SK-N-SH treated with all-trans-retinoic acid at 6 μM for 48 hours (cell line): ENCODE data around the gene NEK7.

ENCODE experiments used
- ATAC-seq: fragments of 200-7000 bp; cut with Tn5 transposase; 3 replicates; pipeline ENCODE4 v1.9.1; 2020; ENCODE audit warnings: mild to moderate bottlenecking, moderate library complexity
- ARNTL ChIP-seq: fragments of 450-650 bp; formaldehyde crosslinking; IDR thresholded peaks from 2 replicates; pipeline ENCODE4 v1.5.0; 2020; ENCODE audit warnings: low read depth, mild to moderate bottlenecking, moderate library complexity, borderline replicate concordance
- BACH2 ChIP-seq: fragments of 250-450 bp; sonication (Bioruptor Pico); IDR thresholded peaks from 2 replicates; pipeline ENCODE4 v1.9.0; 2021; ENCODE audit warnings: mild to moderate bottlenecking, borderline replicate concordance
- CREB5 ChIP-seq: fragments of 250-450 bp; sonication (Bioruptor Pico); IDR thresholded peaks from 2 replicates; pipeline ENCODE4 v1.5.1; 2020; ENCODE audit warnings: low read depth, mild to moderate bottlenecking, moderate library complexity
- CSDC2 ChIP-seq: fragments of 250-450 bp; sonication (Bioruptor Pico); IDR thresholded peaks from 2 replicates; pipeline ENCODE4 v1.5.0; 2020; ENCODE audit warnings: mild to moderate bottlenecking, moderate library complexity
- CSRNP3 ChIP-seq: fragments of 250-450 bp; sonication (Bioruptor Pico); IDR thresholded peaks from 2 replicates; pipeline ENCODE4 v1.5.1; 2021; ENCODE audit warnings: mild to moderate bottlenecking, moderate library complexity
- ESRRG ChIP-seq: fragments of 250-450 bp; sonication (Bioruptor Pico); IDR thresholded peaks from 2 replicates; pipeline ENCODE4 v1.6.1; 2021; ENCODE audit warnings: mild to moderate bottlenecking
- GLIS3 ChIP-seq: fragments of 250-450 bp; sonication (Bioruptor Pico); IDR thresholded peaks from 2 replicates; pipeline ENCODE4 v1.5.0; 2020; ENCODE audit warnings: mild to moderate bottlenecking, moderate library complexity
- ISL1 ChIP-seq: fragments of 250-450 bp; sonication (Bioruptor Pico); IDR thresholded peaks from 2 replicates; pipeline ENCODE4 v2.1.2; 2022; ENCODE audit warnings: mild to moderate bottlenecking, moderate library complexity
- OSR1 ChIP-seq: fragments of 250-450 bp; sonication (Bioruptor Pico); IDR thresholded peaks from 2 replicates; pipeline ENCODE4 v1.8.0; 2022; ENCODE audit warnings: moderate library complexity, mild to moderate bottlenecking, inconsistent platforms
- PATZ1 ChIP-seq: fragments of 250-450 bp; sonication (Bioruptor Pico); IDR thresholded peaks from 2 replicates; pipeline ENCODE4 v1.8.0; 2020; ENCODE audit warnings: mild to moderate bottlenecking, moderate library complexity, borderline replicate concordance
- POU6F1 ChIP-seq: fragments of 250-450 bp; sonication (Bioruptor Pico); IDR thresholded peaks from 2 replicates; pipeline ENCODE4 v1.8.0; 2021; ENCODE audit warnings: low read depth, mild to moderate bottlenecking, moderate library complexity, borderline replicate concordance
- PPARA ChIP-seq: fragments of 250-450 bp; sonication (Bioruptor Pico); IDR thresholded peaks from 2 replicates; pipeline ENCODE4 v1.5.0; 2020; ENCODE audit warnings: mild to moderate bottlenecking, borderline replicate concordance
- RARB ChIP-seq: fragments of 250-450 bp; sonication (Bioruptor Pico); IDR thresholded peaks from 2 replicates; pipeline ENCODE4 v1.8.0; 2021; ENCODE audit warnings: mild to moderate bottlenecking, moderate library complexity
- SNAI2 ChIP-seq: fragments of 250-450 bp; sonication (Bioruptor Pico); IDR thresholded peaks from 2 replicates; pipeline ENCODE4 v1.5.0; 2020; ENCODE audit warnings: mild to moderate bottlenecking, moderate library complexity
- TCF4 ChIP-seq: fragments of 250-450 bp; sonication (Bioruptor Pico); IDR thresholded peaks from 2 replicates; pipeline ENCODE4 v1.8.0; 2021; ENCODE audit warnings: mild to moderate bottlenecking, moderate library complexity, borderline replicate concordance
- TOX ChIP-seq: fragments of 250-450 bp; sonication (Bioruptor Pico); IDR thresholded peaks from 2 replicates; pipeline ENCODE4 v1.8.0; 2021; ENCODE audit warnings: mild to moderate bottlenecking, moderate library complexity, borderline replicate concordance
- ZC3H10 ChIP-seq: fragments of 250-450 bp; sonication (Bioruptor Pico); IDR thresholded peaks from 2 replicates; pipeline ENCODE4 v1.5.1; 2021; ENCODE audit warnings: mild to moderate bottlenecking, moderate library complexity
- ZFP3 ChIP-seq: fragments of 250-450 bp; sonication (Bioruptor Pico); IDR thresholded peaks from 2 replicates; pipeline ENCODE4 v1.5.0; 2020; ENCODE audit warnings: mild to moderate bottlenecking, moderate library complexity
- ZFP30 ChIP-seq: fragments of 450-650 bp; formaldehyde crosslinking; IDR thresholded peaks from 2 replicates; pipeline ENCODE4 v1.5.0; 2022; ENCODE audit warnings: mild to moderate bottlenecking, moderate library complexity
- ZNF565 ChIP-seq: fragments of 450-650 bp; formaldehyde crosslinking; conservative IDR thresholded peaks from 2 replicates; pipeline ENCODE4 v1.5.0; 2020; ENCODE audit warnings: low read depth, mild to moderate bottlenecking, moderate library complexity
- ZNF70 ChIP-seq: fragments of 450-650 bp; formaldehyde crosslinking; IDR thresholded peaks from 2 replicates; pipeline ENCODE4 v1.5.0; 2020; ENCODE audit warnings: mild to moderate bottlenecking, moderate library complexity
- ZNF8 ChIP-seq: fragments of 450-650 bp; formaldehyde crosslinking; IDR thresholded peaks from 2 replicates; pipeline ENCODE4 v1.5.0; 2020; ENCODE audit warnings: mild to moderate bottlenecking, moderate library complexity
- TF ChIP-seq, protein P1 (sequence below): fragments of 250-450 bp; sonication (Bioruptor Pico); IDR thresholded peaks from 2 replicates; pipeline ENCODE4 v1.5.0; 2020; ENCODE audit warnings: mild to moderate bottlenecking, moderate library complexity

Gene NEK7

GRCh38 chr1:198113342-198113750, 43.5 kb upstream of the NEK7 start:
- TF ChIP-seq POU6F1 (CRISPR knock-in tag) (0 out of 2 replicates have a peak, but pooled peaks have one; percentile 19), CSRNP3 (CRISPR knock-in tag) (no peak), ZFP3 (CRISPR knock-in tag) (no peak), CSDC2 (CRISPR knock-in tag) (no peak), BACH2 (CRISPR knock-in tag) (no peak), TOX (CRISPR knock-in tag) (peak; percentile 83; the same call in 1 of the 2 replicates), ZC3H10 (CRISPR knock-in tag) (no peak), ZFP30 (CRISPR knock-in tag) (no peak), SNAI2 (CRISPR knock-in tag) (no peak), OSR1 (CRISPR knock-in tag) (no peak), ISL1 (CRISPR knock-in tag) (peak; percentile 99), ARNTL (CRISPR knock-in tag) (no peak), TCF4 (CRISPR knock-in tag) (no peak), ZNF70 (no peak), RARB (CRISPR knock-in tag) (peak; percentile 51; the same call in 1 of the 2 replicates), PATZ1 (CRISPR knock-in tag) (no peak), PPARA (CRISPR knock-in tag) (no peak), CREB5 (no peak), ZNF8 (CRISPR knock-in tag) (no peak), GLIS3 (no peak), ZNF565 (CRISPR knock-in tag) (no peak), ESRRG (no peak)
- TF ChIP-seq, protein P1, sequence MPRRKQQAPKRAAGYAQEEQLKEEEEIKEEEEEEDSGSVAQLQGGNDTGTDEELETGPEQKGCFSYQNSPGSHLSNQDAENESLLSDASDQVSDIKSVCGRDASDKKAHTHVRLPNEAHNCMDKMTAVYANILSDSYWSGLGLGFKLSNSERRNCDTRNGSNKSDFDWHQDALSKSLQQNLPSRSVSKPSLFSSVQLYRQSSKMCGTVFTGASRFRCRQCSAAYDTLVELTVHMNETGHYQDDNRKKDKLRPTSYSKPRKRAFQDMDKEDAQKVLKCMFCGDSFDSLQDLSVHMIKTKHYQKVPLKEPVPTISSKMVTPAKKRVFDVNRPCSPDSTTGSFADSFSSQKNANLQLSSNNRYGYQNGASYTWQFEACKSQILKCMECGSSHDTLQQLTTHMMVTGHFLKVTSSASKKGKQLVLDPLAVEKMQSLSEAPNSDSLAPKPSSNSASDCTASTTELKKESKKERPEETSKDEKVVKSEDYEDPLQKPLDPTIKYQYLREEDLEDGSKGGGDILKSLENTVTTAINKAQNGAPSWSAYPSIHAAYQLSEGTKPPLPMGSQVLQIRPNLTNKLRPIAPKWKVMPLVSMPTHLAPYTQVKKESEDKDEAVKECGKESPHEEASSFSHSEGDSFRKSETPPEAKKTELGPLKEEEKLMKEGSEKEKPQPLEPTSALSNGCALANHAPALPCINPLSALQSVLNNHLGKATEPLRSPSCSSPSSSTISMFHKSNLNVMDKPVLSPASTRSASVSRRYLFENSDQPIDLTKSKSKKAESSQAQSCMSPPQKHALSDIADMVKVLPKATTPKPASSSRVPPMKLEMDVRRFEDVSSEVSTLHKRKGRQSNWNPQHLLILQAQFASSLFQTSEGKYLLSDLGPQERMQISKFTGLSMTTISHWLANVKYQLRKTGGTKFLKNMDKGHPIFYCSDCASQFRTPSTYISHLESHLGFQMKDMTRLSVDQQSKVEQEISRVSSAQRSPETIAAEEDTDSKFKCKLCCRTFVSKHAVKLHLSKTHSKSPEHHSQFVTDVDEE (CRISPR knock-in tag), result no peak
- ATAC-seq, result peak; percentile 63

- TF ChIP-seq ZNF70 (no peak), SNAI2 (CRISPR knock-in tag) (no peak), RARB (CRISPR knock-in tag) (no peak), ZFP3 (CRISPR knock-in tag) (no peak), ESRRG (no peak), OSR1 (CRISPR knock-in tag) (no peak), BACH2 (CRISPR knock-in tag) (no peak), ZNF565 (CRISPR knock-in tag) (no peak), PATZ1 (CRISPR knock-in tag) (no peak), GLIS3 (no peak), CSDC2 (CRISPR knock-in tag) (no peak), ARNTL (CRISPR knock-in tag) (no peak), CSRNP3 (CRISPR knock-in tag) (no peak), ZNF8 (CRISPR knock-in tag) (no peak), POU6F1 (CRISPR knock-in tag) (no peak), PPARA (CRISPR knock-in tag) (no peak), TOX (CRISPR knock-in tag) (no peak), ZC3H10 (CRISPR knock-in tag) (no peak)
- ATAC-seq, result no peak
Observed at GRCh38 chr1:198116069-198116468, 40.7 kb upstream of the NEK7 start.
